KMS-11 (cell line): Measurements from ENCODE around the gene PLBD1.

Experiments
- H2AFZ ChIP-seq: fragments of 200-600 bp; sonication (generic); 2 replicates; pipeline ENCODE4 v1.6.1; 2016; ENCODE audit warnings: antibody characterized with exemption, mixed run types, low read depth
- H3K27ac ChIP-seq: fragments of 200-600 bp; sonication (generic); 2 replicates; pipeline ENCODE4 v1.6.1; 2016; ENCODE audit warnings: mild to moderate bottlenecking, mixed run types
- H3K27me3 ChIP-seq: fragments of 200-600 bp; sonication (generic); 2 replicates; pipeline ENCODE4 v1.6.1; 2017; ENCODE audit warnings: mild to moderate bottlenecking, low read depth, mixed run types, moderate library complexity; ENCODE audit not compliant: insufficient read depth
- H3K36me3 ChIP-seq: fragments of 200-600 bp; sonication (generic); 2 replicates; pipeline ENCODE4 v1.6.1; 2017; ENCODE audit warnings: mild to moderate bottlenecking, mixed run types; ENCODE audit not compliant: insufficient read depth
- H3K4me1 ChIP-seq: fragments of 200-600 bp; sonication (generic); 2 replicates; pipeline ENCODE4 v1.6.1; 2016; ENCODE audit warnings: mild to moderate bottlenecking, low read depth, mixed run types; ENCODE audit not compliant: poor library complexity, severe bottlenecking
- H3K4me2 ChIP-seq: fragments of 200-600 bp; sonication (generic); 2 replicates; pipeline ENCODE4 v1.7.0; 2016; ENCODE audit warnings: mild to moderate bottlenecking, mixed run types
- H3K4me3 ChIP-seq: fragments of 200-600 bp; sonication (generic); IDR thresholded peaks from 2 replicates; pipeline ENCODE4 v1.6.1; 2017; ENCODE audit warnings: low read depth, low read length, mixed read lengths; ENCODE audit not compliant: insufficient read depth
- H3K79me2 ChIP-seq: fragments of 200-600 bp; sonication (generic); 2 replicates; pipeline ENCODE4 v1.6.1; 2016; ENCODE audit warnings: low read depth, mixed run types; ENCODE audit not compliant: insufficient read depth
- H3K9ac ChIP-seq: fragments of 200-600 bp; sonication (generic); 2 replicates; pipeline ENCODE4 v1.6.1; 2016; ENCODE audit warnings: mild to moderate bottlenecking, mixed run types
- H4K20me1 ChIP-seq: fragments of 200-600 bp; sonication (generic); 2 replicates; pipeline ENCODE4 v1.6.1; 2016; ENCODE audit warnings: mild to moderate bottlenecking, mixed run types; ENCODE audit not compliant: insufficient read depth
- CTCF ChIP-seq: fragments of 200-600 bp; sonication (generic); conservative IDR thresholded peaks from 2 replicates; pipeline ENCODE4 v1.6.1; 2017; ENCODE audit warnings: low read depth, mild to moderate bottlenecking, antibody characterized with exemption, low read length, moderate library complexity, mixed read lengths

The PLBD1 gene

DNA sequence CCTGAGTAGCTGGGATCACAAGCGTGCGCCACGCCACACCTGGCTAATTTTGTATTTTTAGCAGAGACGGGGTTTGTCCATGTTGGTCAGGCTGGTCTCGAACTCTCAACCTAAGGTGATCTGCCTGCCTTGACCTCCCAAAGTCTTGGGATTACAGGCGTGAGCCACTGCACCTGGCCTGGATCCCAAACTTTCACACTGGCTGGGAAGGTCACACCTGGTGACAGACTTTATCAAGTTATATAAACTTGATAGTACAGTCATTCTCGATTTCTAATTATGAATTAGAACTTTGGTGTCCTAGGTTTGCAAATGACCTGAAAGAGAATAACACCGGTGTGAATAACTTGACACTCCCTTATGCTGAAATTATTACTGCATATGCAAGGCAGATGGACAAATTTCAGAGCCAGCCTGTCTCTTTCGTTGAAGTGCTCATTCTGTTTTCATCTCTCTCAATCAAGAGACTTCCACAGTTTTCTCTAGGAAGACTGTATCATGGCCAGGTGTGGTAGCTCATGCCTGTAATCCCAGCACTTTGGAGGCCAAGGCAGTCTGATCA lies 5.9 kb downstream of the PLBD1 start:
- H3K9ac ChIP-seq = no peak overlapping the region
- no peak for TF ChIP-seq CTCF
- no peak overlapping the region for H2AFZ ChIP-seq
- no peaks in the 10 kb centered on the region for H3K36me3 ChIP-seq
- no peak overlapping the region for H3K27ac ChIP-seq
- H3K27me3 ChIP-seq = no peaks in the 10 kb centered on the region
- H4K20me1 ChIP-seq = no peaks in the 10 kb centered on the region
- no peaks in the 10 kb centered on the region for H3K4me1 ChIP-seq
- H3K79me2 ChIP-seq = no peaks in the 10 kb centered on the region
- no peak overlapping the region for H3K4me2 ChIP-seq
- no peak overlapping the region for H3K4me3 ChIP-seq

DNA sequence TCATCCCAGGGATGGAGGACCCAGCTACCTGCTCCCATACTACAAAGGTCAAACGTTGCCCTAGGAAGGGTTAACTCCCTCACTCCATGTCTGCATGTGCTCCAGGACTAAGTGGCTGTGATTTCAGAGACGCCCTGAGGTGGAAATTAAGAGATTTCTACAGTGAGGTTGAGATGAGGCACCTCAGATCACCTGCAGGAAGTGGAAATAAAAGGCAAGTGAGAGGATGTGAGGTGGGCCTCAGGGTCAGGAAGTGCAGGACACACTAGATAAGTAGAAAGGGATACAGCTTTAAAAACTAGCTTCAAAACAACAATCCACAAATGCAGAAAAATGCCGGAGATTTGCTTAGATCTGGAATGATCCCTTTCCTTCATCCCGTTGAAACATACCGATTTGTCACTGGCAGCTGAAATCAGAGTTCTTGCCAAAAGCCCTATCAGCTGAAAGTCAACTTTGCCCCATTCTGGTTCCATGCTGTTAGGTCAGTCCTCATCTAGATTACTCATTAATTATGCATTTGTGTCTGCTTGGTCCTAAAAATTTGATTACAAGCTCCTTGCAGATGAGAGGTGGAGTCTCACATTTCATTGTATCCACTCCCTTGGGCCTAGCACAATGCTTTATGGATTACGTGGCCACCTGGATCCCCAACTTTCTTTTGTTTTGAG lies 6.6 kb downstream of the PLBD1 start:
- no peaks in the 10 kb centered on the region for H4K20me1 ChIP-seq
- no peaks in the 10 kb centered on the region for H3K79me2 ChIP-seq
- no peak overlapping the region for H3K4me3 ChIP-seq
- H3K27me3 ChIP-seq = no peaks in the 10 kb centered on the region
- H3K27ac ChIP-seq = no peak overlapping the region
- TF ChIP-seq CTCF = no peak
- H3K4me2 ChIP-seq = no peak overlapping the region
- no peaks in the 10 kb centered on the region for H3K4me1 ChIP-seq
- no peaks in the 10 kb centered on the region for H3K36me3 ChIP-seq
- no peak overlapping the region for H2AFZ ChIP-seq
- no peak overlapping the region for H3K9ac ChIP-seq

DNA sequence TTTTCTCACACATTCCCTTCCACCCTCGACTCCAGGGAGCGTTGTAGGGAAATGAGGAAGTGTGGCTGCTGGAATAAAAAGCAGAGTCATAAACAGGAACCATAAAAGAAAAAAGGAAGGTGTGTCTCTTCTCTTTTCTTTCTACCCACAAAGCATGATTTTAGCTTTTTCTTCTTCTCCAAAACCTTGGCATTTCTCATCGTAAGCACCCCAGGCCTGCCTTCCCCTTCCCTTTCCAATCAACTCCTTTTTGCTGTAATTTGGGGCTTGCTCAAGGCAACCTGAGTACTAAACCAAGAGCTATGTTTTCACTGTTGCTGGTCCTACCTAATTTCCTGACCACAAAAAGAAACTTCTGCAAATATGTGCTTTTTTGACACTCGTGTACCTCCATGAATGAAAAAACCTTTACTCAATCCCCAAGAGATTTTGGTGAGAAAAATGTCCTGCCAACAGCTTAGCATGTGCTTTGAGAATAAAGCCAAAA lies 9.2 kb downstream of the PLBD1 start:
- Histone ChIP-seq H4K20me1 (no peaks in the 10 kb centered on the region), H3K27me3 (no peaks in the 10 kb centered on the region), H3K4me1 (no peaks in the 10 kb centered on the region), H3K4me2 (no peak overlapping the region), H3K36me3 (no peaks in the 10 kb centered on the region), H2AFZ (no peak overlapping the region), H3K9ac (no peak overlapping the region), H3K79me2 (no peaks in the 10 kb centered on the region), H3K27ac (no peak overlapping the region), H3K4me3 (no peak overlapping the region)
- TF ChIP-seq CTCF = no peak

GRCh38 chr12:14557966-14558365 lies 9.7 kb downstream of the PLBD1 start:
- H3K9ac ChIP-seq = no peak overlapping the region
- no peaks in the 10 kb centered on the region for H3K79me2 ChIP-seq
- H3K4me1 ChIP-seq = no peaks in the 10 kb centered on the region
- no peaks in the 10 kb centered on the region for H3K27me3 ChIP-seq
- H2AFZ ChIP-seq = no peak overlapping the region
- H3K4me2 ChIP-seq = no peak overlapping the region
- no peaks in the 10 kb centered on the region for H4K20me1 ChIP-seq
- H3K36me3 ChIP-seq = no peaks in the 10 kb centered on the region
- no peak overlapping the region for H3K27ac ChIP-seq
- TF ChIP-seq CTCF = no peak
- H3K4me3 ChIP-seq = no peak overlapping the region
